NK-92 (cell line): Measurements from ENCODE around the gene RNF13.
"Not testable (repeated sequence)": the region's sequence is repeated elsewhere in the genome, so short reads cannot be mapped to it uniquely, and the experiment has no call there.

Experiments used
- DNase-seq: peaks from one replicate; lab custom pipeline; 2025; ENCODE audit not compliant: unreplicated experiment; lab: John Stamatoyannopoulos, UW

The RNF13 gene

DNA sequence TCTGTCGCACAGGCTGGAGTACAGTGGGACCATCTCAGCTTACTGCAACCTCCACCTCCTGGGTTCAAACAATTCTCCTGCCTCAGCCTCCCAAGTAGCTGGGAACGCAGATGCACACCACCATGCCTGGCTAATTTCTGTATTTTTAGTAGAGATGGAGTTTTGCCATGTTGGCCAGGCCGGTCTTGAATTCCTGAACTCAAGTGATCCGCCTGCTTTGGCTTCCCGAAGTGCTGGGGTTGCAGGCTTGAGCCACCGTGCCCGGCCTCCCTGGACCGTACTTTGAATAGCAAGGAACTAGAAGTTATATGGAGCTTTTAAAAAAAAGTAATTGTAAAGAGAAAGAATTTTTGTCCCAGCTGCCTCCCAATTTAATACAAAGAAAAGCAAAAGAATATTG lies 12.3 kb upstream of the RNF13 start:
- no peak for DNase-seq

DNA sequence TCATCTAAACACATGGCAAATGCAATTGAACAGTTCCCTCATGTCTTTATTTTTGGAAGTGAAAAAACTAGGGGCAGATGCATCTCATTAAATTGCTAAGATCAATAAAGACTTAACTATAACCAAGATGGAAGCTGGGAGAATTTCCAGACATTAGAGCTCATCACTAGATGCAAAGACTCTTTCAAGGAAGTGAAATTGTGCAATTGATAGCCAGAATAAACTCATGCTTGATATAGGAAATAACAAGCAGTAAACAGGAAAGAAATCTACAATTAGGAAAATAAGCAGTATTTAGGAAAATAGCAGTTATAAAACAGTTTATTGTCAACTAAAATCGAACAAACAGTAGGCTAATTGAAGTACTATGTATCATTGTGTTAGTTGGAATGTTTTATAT lies 11.8 kb upstream of the RNF13 start:
- no peak for DNase-seq

DNA sequence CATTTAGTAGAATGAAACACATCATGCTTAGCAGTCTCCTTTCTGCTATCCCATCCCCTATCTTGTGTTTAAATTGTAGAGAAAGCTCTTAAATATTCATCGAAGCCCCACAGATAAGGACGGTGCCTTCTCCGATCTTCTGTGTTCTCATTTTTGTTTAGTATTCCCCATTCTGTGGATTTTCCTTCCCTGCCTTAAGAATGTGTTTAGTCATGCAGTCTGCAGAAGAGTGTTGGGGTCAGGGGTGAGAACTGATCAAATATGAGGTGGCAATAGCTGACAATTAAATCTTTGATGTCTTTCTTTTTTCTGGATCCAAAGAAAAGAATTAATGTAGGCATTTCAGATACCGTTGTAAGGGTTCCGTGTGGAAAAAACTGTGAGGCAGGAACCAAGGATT lies 11.4 kb upstream of the RNF13 start:
- DNase-seq, result no peak

DNA sequence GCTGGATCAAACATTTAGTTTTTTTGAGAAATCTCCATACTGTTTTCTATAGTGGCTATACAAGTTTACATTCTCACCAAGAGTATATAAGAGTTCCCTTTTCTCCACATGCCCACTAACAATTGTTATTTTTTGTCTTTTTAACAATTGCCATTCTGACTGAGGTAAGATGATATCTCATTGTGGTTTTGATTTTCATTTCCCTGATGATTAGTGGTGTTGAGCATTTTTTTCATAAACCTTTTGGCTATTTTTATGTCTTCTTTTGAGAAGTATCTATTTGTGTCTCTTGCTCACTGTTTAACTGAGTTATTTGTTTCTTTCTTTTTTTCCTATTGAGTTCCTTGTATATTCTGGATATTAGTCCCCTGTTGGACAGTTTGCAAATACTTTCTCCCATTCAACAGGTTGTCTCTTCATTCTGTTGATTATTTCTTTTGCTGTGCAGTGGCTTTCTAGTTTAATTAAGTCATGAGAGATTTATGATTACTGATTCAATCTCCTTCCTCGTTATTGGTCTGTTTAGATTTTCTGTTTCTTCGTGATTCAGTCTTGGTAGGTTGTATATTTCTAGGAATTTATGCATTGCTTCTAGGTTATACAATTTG lies 6.7 kb upstream of the RNF13 start:
- DNase-seq, result no peak

DNA sequence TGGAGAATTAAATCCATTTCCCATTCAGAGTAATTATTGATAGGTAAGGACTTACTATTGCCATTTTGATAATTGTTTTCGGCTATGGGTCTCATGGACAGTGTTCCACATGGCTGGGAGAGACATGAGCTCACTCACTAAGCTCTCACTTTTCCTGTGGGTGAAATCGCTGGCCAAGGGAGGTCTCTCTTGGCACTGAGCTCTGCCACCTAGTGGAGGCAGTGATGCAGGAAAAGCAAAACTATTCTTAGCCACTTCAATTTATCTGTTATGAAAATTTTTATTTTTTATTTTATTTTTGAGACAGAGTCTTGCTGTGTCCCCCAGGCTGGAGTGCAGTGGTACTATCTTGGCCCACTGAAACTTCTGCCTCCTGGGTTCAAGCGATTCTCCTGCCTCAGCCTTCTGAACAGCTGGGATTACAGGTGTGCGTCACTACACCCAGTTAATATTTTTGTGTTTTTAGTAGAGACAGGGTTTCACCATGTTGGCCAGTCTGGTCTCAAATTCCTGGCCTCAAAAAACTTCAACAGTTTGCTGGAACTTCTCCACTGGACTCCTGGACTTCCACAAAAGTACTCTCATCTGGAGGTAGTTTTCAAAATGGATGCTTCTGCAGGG lies 4.7 kb upstream of the RNF13 start:
- no peak for DNase-seq

DNA sequence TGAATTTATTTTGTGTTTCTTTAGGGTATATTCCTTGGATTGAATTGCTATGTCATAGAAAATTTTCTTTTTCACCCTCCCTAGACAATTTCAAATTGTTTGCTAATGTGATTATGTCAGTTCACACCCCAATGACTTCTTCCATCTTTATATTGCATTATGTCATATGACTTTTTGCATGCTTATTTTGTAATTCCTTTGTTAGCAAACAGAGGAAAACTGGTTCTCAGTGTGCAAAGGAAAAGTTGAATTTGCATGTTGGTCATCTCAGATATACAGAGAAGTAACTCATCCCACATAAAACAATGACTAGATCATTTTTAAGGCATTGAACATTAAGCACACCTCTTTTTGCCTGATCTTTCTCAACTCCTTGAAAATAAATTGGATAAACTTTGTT lies 3.3 kb upstream of the RNF13 start:
- no peak for DNase-seq

DNA sequence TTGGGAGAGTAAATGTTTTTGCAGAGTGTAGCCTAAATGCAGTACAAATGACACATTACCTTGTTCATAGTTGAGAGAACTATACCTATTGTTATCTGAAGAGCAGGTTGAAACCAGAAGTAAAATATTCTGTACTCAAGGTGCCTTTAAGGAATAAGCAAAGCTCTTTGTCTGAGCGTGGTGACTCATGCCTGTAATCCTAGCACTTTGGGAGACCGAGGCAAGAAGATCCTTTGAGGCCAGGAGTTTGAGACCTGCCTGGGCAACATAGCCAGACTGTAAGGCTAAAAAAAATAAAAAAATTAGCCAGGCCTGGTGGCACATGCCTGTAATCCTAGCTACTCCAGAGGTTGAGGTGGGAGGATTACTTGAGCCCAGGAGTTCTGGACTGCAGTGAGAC lies 2.2 kb upstream of the RNF13 start:
- DNase-seq, result no peak

DNA sequence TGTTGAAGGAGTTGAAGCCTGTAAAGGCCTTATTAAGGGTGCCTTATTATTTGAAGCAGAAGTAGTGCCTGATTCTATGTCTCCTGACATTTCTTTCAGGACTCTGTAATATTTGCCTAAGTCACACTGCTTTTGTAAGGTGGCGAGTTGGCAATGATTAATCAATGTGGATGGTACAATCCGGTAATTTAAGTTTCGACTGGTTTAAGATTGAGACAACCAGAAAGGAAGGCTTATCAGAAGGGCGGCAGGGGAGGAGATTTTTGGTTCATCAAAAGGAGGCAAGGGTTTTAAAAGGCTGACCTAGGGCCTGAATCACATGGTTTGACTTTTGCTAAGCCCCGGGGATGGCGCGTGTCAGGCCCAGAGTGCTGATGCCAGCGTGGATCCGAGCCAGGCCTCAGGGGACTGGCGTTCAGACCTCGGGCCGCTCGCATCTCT lies 830 bp upstream of the RNF13 start:
- no peak for DNase-seq

DNA sequence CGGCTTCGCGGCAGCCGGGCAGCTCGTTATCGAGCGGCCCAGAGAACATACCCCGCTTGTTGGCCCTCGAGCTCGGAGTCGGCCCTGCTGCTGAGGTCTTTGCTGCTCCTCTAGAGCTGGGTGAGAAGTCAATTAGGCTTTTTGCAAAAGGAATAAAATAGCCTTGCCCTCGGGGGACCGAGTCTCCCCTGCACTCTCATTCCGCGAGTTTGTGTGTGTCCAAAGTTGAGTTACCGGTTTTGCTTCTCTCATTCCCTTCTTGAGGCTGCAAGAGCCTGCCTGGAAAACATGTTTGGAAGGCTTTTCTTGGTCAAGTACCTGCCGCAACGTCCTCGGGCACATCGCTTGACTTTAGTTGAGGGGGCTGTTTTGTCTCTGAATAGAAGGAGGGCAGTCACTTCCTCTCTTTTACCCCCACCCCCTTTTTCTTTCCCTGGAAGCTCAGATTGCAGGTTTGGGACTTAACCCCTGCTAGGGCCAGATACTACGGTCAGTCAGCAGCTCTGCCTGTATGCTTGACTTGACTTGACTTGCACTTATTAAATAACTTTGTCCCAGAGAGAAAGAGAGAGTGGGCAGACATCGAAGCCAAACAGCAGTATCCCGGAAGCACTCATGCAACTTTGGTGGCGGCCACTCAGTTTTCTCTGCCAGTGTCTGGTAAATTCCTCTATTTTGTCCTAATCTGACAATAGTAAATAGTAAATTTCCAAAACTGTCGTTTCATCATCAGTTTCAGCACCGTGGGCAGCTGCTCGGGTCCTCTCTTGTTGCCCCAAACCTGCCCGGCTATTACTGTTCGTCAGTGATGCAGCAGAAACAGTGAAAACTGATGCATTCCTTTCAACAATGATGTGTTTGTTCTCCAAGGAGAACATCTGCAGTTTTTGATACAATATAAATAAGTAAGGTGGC lies 609 bp downstream of the RNF13 start:
- no peak for DNase-seq

DNA sequence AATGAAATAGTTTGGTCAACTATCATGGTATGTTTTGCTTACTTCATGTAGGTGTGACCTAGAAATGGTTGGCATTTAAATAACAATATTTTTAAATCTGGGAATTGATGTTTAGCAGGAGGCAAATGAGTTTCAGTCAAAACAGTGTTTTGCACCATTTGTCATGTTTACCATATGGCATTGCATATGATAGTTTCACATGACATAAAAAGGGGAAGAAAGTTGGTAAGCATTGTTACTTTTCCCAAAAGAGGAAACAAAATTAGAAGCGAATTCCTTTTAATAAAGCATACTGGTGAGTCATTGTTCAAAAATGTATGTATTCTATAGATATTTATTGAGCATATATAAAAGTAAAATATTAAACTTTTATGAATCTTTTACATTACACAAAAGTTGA lies 2.3 kb downstream of the RNF13 start:
- no peak for DNase-seq

DNA sequence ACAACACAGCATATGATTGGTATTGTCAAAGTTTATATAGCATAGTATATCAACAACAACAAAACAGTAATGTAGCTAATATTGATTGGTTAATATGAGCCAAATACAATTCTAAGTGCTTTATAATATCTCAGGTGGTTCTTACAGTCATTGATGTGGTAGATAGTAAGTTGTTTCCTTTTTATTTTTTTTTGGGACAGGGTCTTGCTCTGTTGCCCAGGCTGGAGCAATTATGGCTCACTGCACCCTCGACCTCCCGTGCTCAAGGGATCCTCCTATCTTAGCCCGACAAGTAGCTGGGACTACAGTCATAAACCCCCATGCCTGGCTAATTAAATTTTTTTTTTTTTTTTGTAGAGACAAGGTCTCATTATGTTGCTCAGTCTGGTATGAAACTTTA lies 2.7 kb downstream of the RNF13 start:
- no peak for DNase-seq

DNA sequence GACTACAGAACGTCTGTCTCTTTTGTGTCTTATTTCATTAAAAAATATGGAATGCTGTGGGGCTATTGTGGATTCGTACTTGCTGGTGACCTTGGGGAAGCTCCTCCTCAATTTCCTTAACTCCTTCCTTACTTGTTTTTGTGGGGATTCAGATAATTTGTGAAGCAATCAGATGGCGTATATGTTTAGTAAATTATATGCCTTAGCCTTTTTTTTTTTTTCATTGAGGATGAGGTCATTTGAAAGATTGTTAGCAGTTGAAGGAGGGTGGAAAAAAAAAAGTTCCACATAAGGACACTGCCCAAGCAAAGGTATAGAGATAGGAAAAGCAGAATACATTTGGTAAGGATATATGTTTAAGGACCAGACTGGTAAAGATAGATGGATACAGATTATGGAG lies 3.3 kb downstream of the RNF13 start:
- DNase-seq, result no peak

DNA sequence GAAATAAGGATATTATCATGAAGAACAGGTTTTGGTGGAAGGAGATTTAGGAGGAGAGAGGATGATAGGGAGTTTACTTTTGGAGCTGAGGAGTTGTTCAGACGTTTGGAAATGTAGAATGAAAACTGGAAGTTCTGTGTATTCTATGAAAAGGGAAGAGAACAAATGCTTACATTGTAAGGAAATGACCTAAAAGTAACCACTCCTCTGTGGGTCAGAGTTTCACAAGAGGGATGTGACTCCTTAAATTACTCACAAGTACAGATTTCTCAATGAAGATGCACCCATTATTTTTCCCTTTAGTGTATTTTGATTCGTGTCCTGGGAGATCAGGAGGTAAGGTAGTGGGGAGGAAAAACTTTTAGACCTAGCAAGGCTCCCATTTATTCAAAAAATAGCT lies 4.0 kb downstream of the RNF13 start:
- no peak for DNase-seq

DNA sequence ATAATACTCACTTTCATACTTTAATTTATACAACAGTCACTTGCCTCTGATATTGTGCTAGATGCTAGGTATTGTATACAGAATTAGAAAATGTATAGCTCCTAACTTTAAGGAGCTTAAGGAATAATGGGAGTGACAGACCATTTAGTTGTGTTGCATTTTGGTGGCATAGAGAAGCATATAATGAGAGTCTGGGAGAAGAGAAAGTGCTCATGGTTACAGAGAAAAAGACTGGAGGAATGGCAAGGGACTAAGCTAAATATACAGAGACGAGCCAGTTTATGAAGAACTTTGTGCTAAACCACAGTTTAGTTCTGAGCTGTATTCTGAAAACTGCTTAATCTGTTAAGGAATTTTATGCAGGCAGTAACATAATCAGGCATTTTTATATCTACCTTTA lies 6.4 kb downstream of the RNF13 start:
- no peak for DNase-seq

DNA sequence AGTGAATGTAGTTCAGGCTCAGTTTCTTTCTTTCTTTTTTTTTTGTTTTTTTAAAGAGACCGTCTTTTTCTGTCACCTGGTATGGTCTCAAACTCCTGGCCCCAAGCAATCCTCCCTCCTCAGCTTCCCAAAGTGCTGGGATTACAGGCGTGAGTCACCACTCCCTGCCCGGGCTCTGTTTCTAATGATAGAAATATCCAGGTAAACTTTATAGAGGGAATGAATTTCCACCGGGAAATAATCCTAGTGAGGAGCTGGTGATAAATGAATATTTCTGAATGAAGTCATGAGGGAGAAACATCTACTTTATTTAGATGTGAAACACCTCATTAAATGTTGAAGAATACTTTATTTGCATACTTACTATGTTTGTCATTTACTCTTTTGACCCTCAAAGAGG lies 7.2 kb downstream of the RNF13 start:
- no peak for DNase-seq

DNA sequence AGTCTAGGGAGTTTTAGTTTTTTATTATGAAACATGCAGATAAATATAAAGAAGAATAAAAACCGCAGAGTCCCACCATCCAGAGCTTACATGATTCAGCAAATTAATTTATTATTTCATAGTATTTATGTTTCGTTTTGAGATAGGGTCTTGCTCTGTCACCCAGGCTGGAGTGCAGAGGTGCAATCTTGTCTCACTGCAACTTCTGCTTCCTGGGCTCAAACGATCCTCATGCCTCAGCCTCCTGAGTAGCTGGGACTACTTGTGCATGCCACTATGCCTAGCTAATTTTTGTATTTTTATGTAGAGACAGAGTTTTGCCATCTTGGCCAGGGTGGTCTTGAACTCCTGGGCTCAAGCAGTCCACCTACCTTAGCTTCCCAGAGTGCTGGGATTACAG lies 13.6 kb downstream of the RNF13 start:
- no peak for DNase-seq

DNA sequence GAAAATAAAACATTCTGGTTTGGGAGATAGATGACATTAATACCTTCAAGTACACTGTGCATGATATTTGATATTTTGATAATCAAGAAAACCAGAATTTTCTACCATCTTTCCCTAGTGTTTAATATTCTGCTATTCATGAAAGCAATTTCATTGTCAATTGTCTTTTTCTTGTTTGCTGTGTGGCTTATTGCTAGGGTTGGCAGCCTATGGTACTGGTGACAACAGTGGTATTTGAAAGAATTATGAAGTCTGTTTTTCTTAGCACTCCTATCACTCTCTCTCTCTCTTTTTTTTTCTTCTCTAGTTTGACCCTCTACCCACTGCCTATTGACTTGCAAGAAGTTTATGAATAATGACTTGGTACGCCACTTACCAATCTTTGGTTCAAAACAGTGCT lies 15.4 kb downstream of the RNF13 start:
- DNase-seq, result no peak

DNA sequence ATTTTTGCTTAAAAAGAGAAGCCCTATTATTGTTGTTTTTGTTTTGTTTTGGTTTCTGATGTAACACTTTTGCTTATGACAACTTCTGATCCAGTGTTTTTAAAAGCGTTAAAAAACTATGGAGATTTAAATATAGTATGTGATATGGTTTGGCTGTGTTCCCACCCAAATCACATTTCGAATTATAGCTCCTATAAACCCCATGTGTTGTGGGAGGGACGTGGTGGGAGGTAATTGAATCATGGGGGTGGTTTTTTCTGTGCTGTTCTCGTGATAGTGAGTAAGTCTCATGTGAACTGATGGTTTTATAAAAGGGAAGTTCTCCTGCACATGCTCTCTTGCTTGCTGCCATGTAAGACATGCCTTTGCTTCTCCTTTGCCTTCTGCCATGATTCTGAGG lies 16.6 kb downstream of the RNF13 start:
- DNase-seq, result not testable (repeated sequence)

DNA sequence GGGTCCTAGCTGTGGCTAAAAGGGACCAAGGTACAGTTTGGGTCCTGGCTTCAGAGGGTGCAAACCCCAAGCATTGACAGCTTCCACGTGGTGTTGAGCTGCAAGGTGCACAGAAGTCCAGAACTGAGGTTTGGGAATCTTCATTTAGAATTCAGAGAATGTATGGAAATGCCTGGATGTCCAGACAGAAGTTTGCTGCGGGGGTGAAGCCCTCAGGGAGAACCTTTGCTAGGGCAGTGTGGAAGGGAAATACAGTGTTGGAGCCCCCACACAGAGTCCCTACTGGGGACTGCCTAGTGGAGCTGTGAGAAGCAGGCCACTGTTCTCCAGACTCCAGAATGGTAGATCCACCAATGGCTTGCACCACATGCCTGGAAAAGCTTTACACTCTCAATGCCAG lies 17.9 kb downstream of the RNF13 start:
- no peak for DNase-seq

DNA sequence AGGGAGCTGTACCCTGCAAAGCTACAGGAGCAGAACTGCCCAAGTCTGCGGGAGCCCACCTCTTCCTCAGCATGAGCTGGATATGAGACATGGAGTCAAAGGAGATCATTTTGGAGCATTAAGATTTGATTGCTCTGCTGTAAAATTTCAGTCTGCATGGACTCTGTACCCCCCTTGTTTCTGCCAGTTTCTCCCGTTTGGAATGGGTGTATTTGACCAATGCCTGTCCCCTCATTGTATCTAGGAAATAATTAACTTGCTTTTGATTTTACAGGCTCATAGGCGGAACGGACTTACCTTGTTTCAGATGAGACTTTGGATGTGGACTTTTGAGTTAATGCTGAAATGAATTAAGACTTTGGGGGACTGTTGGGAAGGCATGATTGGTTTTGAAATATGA lies 18.3 kb downstream of the RNF13 start:
- no peak for DNase-seq

DNA sequence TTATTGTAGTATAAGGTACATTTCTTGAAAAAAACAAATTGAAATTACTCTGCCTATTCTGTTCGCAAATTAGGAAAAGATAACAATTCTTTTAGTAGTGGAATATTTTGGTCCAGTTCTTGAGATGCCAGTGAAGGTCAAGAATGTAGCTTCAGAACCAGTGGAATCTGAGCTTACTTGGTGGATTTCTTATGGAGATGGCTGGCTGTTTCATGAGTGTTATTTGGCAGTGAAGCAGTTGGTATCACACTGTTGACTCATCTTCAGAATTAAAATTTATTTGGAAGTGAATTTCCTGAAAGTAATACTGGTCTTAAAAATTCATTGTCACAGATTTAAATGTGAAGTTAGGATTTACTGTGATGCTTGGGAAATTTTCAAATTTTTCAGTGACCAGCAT lies 19.1 kb downstream of the RNF13 start:
- DNase-seq, result no peak

DNA sequence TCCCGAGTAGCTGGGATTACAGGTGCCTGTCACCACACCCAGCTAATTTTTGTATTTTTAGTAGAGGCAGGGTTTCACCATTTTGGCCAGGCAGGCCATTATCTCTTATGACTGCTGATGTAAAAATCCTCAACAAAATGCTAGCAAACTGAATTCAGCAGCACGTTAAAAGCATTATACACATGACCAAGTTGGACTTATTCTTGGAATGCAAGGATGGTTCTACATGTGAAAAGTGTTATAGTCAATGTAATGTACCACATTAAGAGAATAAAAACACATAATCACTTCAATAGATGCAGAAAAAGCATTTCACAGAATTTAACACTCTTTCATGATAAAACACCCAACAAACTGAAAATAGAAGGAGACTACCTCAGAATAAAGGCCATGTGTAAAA lies 20.2 kb downstream of the RNF13 start:
- DNase-seq, result no peak
